GM19397 (cell line): ENCODE data around the gene PCDH17.

ENCODE experiments used
- ATAC-seq: cut with Tn5 transposase; IDR thresholded peaks from one replicate; pipeline ENCODE4 v1.9.1; 2021; ENCODE audit warnings: mild to moderate bottlenecking, moderate library complexity; ENCODE audit not compliant: unreplicated experiment

Gene PCDH17

GRCh38 chr13:57631596-57632275 is at the start of gene PCDH17:
TSS of gene PCDH17 (plus strand) at chr13:57631744. CDS start at chr13:57632547, 803 bp downstream.
- no peak for ATAC-seq

GRCh38 chr13:57582032-57582431 is 49.5 kb upstream of the PCDH17 start:
- no peak for ATAC-seq

GRCh38 chr13:57583529-57583928 is 48.0 kb upstream of the PCDH17 start:
- no peak for ATAC-seq

- ATAC-seq: no peak
Observed at GRCh38 chr13:57588639-57589038, 42.9 kb upstream of the PCDH17 start.

GRCh38 chr13:57595775-57596174 is 35.8 kb upstream of the PCDH17 start:
- ATAC-seq: no peak

GRCh38 chr13:57601536-57601935 is 30.0 kb upstream of the PCDH17 start:
- no peak for ATAC-seq

GRCh38 chr13:57604442-57604841 is 27.1 kb upstream of the PCDH17 start:
- no peak for ATAC-seq

- no peak for ATAC-seq
Observed at GRCh38 chr13:57611969-57612368, 19.6 kb upstream of the PCDH17 start.

GRCh38 chr13:57612568-57612967 is 19.0 kb upstream of the PCDH17 start:
- ATAC-seq: no peak

GRCh38 chr13:57624565-57625435 is 6.7 kb upstream of the PCDH17 start:
- ATAC-seq: no peak

- ATAC-seq: no peak
Observed at GRCh38 chr13:57627663-57628062, 3.9 kb upstream of the PCDH17 start.

GRCh38 chr13:57629391-57629804 is 2.1 kb upstream of the PCDH17 start:
- ATAC-seq: no peak

- ATAC-seq: peak; percentile 55
Observed at GRCh38 chr13:57629821-57630235, 1.7 kb upstream of the PCDH17 start.

GRCh38 chr13:57630661-57631595 is 616 bp upstream of the PCDH17 start:
- ATAC-seq: no peak

GRCh38 chr13:57632276-57633140 is 964 bp downstream of the PCDH17 start:
- no peak for ATAC-seq

GRCh38 chr13:57633141-57633949 is 1.8 kb downstream of the PCDH17 start:
- no peak for ATAC-seq

GRCh38 chr13:57633950-57634838 is 2.6 kb downstream of the PCDH17 start:
- no peak for ATAC-seq

- ATAC-seq: no peak
Observed at GRCh38 chr13:57634839-57635165, 3.3 kb downstream of the PCDH17 start.
